GM20431 (cell line): ENCODE results near the gene SSR1.

Experiments
- in situ Hi-C: fragments of 300-500 bp; cut with MseI, MboI; formaldehyde crosslinking; loops from one replicate; pipeline ENCODE4 v1.15.0; 2020; ENCODE audit warnings: low sequenced_read_pairs; ENCODE audit not compliant: unreplicated experiment

Gene SSR1

GRCh38 chr6:7224731-7225130 is 88.3 kb downstream of the SSR1 start:
- in situ Hi-C loops, result no loop called here

DNA sequence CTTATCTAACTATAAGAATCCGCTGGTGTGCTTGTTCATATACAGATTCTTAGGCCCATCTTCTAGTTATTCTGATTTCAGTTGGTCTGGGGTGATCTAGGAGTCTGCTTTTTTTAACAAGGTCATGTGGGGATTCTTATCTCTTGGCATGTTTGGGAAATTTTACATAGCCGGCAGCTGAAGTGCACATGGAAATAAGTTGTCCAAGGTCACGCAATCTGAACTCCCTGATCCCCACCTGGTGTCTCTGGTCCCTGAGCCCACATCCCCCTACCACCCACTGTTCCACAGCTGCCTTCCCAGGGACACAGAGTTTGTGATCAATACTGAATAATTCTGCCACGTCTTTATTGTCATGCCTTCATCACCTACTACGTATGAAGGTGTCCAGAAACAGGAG is 90.8 kb downstream of the SSR1 start:
- in situ Hi-C loops, result no loop called here

DNA sequence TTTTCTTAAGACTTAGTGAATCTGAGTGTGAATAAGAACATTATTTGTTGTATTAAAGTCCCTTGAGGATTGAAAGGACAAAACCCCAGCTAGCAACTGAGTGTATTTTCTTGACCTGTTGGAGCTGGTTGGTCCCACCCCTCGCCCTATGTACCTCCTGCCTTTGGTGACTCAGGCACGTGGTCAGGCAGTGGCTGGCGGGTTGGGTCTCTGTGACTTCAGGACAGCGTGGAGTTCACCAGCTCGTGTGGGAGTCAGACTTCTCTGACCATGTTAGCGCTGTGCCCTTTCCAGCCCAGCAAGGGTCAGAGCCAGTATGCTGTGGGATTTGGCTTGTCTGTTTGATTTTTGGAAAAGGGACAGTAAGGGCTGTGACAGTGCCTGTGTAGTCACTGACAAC is 93.7 kb downstream of the SSR1 start:
- in situ Hi-C loops, result no loop called here

GRCh38 chr6:7218406-7218988 is 94.5 kb downstream of the SSR1 start:
- in situ Hi-C loops, result no loop called here
